GM12873 (cell line): ENCODE measurements around the gene GNLY.

Experiments used
- CTCF ChIP-seq: IDR thresholded peaks from 2 replicates; pipeline ENCODE4 v1.5.1; 2012; ENCODE audit warnings: low read depth, mild to moderate bottlenecking, moderate library complexity, low read length, control low read depth; ENCODE audit not compliant: insufficient read depth; ENCODE audit errors: missing control alignments

Gene GNLY

GRCh38 chr2:85728883-85729824 is 35.0 kb downstream of the GNLY start:
- peak; percentile 99 for TF ChIP-seq CTCF

- no peak for TF ChIP-seq CTCF
Measured at GRCh38 chr2:85729825-85730510, 35.8 kb downstream of the GNLY start.

GRCh38 chr2:85730686-85731230 is 36.6 kb downstream of the GNLY start:
- TF ChIP-seq CTCF, result no peak

GRCh38 chr2:85731606-85732005 is 37.4 kb downstream of the GNLY start:
- no peak for TF ChIP-seq CTCF

- TF ChIP-seq CTCF, result no peak
Measured at GRCh38 chr2:85732467-85733120, 38.4 kb downstream of the GNLY start.

- TF ChIP-seq CTCF, result no peak
Measured at GRCh38 chr2:85733121-85733960, 39.2 kb downstream of the GNLY start.
